ENCODE results near the gene ZSWIM4. TPM values are rescaled to one million over a fixed set of nuclear protein-coding genes. Genes with fewer than 3 reads are reported as not detected.

ZSWIM4 gene
- total and polyA plus RNA-seq, 7 donors, result 0.77 to 7.8 (median 3.7) TPM

DNA sequence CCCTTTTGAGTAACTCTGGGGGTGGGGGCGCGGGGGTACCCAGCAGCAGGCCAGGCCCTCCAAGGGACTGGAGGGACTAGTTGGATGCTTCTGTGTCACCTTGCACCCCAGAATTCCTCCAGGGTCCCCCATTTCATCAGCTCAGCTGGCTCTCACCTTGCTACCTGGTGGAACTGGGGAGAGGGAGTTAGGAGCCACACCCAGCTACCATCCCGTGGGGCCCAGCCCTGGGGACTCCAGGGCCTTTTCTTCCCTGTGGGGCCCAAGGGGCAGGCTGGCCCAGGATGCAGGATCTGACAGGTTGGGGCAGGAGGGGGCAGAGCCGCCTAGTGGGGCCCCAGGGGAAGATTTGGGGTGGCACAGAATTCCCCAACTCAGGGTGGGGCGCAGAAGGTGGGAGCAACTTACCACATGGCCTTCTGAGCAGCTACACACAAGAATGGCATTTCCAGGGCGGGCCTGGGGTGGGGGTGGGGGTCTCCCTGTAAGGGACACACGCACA lies 48.9 kb downstream of the ZSWIM4 start:
- TF ChIP-seq, protein P1, sequence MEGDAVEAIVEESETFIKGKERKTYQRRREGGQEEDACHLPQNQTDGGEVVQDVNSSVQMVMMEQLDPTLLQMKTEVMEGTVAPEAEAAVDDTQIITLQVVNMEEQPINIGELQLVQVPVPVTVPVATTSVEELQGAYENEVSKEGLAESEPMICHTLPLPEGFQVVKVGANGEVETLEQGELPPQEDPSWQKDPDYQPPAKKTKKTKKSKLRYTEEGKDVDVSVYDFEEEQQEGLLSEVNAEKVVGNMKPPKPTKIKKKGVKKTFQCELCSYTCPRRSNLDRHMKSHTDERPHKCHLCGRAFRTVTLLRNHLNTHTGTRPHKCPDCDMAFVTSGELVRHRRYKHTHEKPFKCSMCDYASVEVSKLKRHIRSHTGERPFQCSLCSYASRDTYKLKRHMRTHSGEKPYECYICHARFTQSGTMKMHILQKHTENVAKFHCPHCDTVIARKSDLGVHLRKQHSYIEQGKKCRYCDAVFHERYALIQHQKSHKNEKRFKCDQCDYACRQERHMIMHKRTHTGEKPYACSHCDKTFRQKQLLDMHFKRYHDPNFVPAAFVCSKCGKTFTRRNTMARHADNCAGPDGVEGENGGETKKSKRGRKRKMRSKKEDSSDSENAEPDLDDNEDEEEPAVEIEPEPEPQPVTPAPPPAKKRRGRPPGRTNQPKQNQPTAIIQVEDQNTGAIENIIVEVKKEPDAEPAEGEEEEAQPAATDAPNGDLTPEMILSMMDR (IDR thresholded peaks at IDR 0.05), result no peak
- DNase-seq (no peak), ATAC-seq (no peak)
- 84 to 89% (median 87%) methylated on average over 7 of the region's 7 CpGs for WGBS, 3 donors
- Histone ChIP-seq H3K27me3 (ENCODE audit: insufficient read depth in 3 of 3, low read length in 2 of 3) (no peaks in the 10 kb centered on the region), H3K9me3 (no peaks in the 10 kb centered on the region), H3K4me3 (no peak overlapping the region), H3K27ac (peak overlapping the region; percentile 100), H3K36me3 (ENCODE audit: insufficient read depth in 1 of 2, low read depth in 1 of 2) (no peaks in the 10 kb centered on the region), H3K4me1 (peaks cover 36% of the 10 kb centered on the region)
- intact Hi-C loops (cut with DNase I), result loop anchor here in 1 of 2 donors (5.0 kb wide), 1 partner anchor 692 kb away; the partner anchor contains the start of genes IER2 and STX10

DNA sequence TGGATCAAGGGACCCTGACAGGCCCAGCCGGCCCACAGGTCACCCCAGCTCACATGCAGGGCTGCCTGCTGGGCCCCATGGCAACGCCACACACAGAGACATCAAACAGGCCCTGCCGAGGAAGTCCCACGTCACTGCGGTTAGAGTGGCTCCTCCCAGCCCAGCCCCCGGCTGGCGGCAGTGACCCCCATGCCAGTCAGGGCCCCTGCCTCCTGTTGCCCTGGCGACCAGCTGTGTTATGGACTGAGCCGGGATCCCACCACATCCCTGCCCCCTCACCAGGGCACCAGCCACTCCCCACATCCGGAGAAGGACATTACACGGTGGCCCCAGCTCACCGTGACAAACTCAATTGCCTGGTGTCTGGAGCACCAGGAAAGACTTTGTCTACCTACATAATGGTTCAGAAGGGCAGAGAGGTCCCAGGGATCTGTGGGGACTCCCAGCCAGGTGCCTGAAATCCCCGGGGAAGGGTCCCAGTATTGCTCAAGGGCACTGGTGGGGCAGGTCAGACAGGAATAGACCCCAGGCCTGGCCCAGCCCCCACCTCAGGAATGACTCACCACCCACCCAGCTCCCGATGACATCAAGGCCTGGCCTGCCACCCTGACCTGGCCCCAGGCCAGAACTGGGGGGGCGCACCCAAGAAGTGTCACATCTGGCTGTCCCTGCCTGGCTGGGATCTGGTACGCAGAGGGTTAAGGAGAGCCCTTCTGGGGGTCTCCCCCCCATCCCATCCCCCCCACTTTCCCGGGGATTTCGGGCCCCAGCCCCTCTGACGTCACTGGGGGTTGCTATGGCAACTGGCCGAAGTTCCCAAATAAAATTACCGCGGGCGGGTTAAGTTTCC lies 51.5 kb downstream of the ZSWIM4 start:
- Histone ChIP-seq H3K27me3 (ENCODE audit: insufficient read depth in 3 of 3, low read length in 2 of 3) (no peaks in the 10 kb centered on the region), H3K4me3 (peak overlapping the region; percentile 71), H3K27ac (peak overlapping the region; percentile 97), H3K9me3 (no peaks in the 10 kb centered on the region), H3K4me1 (peaks cover 58% of the 10 kb centered on the region), H3K36me3 (ENCODE audit: insufficient read depth in 1 of 2, low read depth in 1 of 2) (no peaks in the 10 kb centered on the region)
- peak; percentile 91 to 95 for DNase-seq
- peak; percentile 57 to 63 (median 58) for ATAC-seq
- intact Hi-C loops (cut with DNase I), result no loop called here
- WGBS, 3 donors, result 14 to 19% (median 15%) methylated on average over 23 of the region's 23 CpGs
- TF ChIP-seq, protein P1 (IDR thresholded peaks at IDR 0.05), result no peak

DNA sequence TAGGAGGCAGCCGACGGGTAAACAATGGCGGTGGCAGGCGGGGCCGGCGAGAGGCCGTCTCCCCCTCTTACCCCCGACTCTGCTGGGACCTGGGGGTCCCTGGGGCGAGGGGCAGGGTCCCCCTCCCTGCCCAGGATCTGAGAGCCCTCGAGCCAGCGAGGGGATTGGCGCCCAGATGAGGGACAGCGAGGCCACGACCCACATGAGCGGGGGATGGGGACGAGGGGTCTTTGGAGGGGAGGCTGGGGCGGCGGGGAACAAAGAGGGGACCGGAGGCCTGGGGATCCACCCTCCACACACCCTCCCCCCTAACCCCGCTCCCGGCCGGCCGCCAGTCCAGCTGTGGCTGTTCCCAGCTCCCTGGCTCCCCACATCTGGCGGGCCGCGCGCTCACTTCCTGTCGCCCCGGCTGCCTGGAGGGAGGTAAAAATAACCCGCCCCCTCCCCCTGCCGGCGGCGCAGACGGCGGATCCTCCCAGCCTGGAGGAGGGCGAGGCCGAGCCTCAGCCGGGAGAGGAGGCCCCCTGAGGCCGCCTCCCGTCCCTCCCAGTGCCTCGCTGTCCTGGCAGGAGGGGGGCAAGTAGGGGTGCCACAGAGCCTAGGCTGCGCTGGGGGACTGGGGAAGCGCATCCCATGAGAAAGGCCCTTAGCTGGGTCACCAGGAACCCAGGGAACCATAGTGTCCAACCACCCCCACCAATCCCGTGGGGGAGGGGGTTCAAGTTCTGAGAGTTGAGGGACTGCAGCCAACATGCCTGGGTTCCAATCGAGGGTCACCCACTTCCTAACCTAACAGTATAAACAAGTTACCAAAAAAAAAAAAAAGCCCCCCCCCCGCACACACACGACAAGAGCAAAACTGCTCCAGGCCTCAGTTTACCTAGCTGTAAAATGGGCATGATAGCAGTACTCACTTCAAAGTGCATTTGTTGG lies 52.4 kb downstream of the ZSWIM4 start:
- H3K4me3 ChIP-seq, result peak overlapping the region; percentile 71
- no peaks in the 10 kb centered on the region for H3K27me3 ChIP-seq (ENCODE audit: insufficient read depth in 3 of 3, low read length in 2 of 3)
- intact Hi-C loops (cut with DNase I), result no loop called here
- H3K27ac ChIP-seq, result peak overlapping the region; percentile 97
- DNase-seq (peak; percentile 97 to 98), ATAC-seq (peak; percentile 68 to 76 (median 70))
- H3K9me3 ChIP-seq, result no peaks in the 10 kb centered on the region
- TF ChIP-seq, protein P1 (IDR thresholded peaks at IDR 0.05), result peak; percentile 18
- no peaks in the 10 kb centered on the region for H3K36me3 ChIP-seq (ENCODE audit: insufficient read depth in 1 of 2, low read depth in 1 of 2)
- H3K4me1 ChIP-seq, result peaks cover 59% of the 10 kb centered on the region
- WGBS, 3 donors, result 3 to 4% (median 4%) methylated on average over 33 to 47 of the region's 47 CpGs

DNA sequence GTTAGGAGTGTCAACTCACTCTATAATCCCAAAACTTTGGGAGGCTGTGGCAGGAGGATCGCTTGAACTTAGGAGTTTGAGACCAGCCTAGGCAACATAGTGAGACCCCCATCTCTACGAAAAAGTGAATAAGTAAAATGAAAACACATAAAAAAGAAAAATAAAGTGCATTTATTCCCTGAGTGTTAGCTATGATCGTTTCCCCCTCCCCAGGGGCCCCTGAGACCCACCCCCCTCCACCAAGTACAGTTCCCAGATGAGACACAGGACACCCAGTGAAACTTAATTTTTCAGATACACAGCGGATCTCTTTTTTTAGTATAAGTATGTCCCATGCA lies 53.1 kb downstream of the ZSWIM4 start:
- ATAC-seq, result no peak
- DNase-seq, result no peak
- H3K27me3 ChIP-seq (ENCODE audit: insufficient read depth in 3 of 3, low read length in 2 of 3), result no peaks in the 10 kb centered on the region
- peak overlapping the region; percentile 97 for H3K27ac ChIP-seq
- TF ChIP-seq, protein P1 (IDR thresholded peaks at IDR 0.05), result no peak
- no peaks in the 10 kb centered on the region for H3K36me3 ChIP-seq (ENCODE audit: insufficient read depth in 1 of 2, low read depth in 1 of 2)
- peak overlapping the region; percentile 71 for H3K4me3 ChIP-seq
- H3K9me3 ChIP-seq, result no peaks in the 10 kb centered on the region
- H3K4me1 ChIP-seq, result peaks cover 56% of the 10 kb centered on the region
- 73 to 74% (median 73%) methylated on average over 4 of the region's 4 CpGs for WGBS, 3 donors
- intact Hi-C loops (cut with DNase I), result no loop called here
